GM21528 (cell line): Measurements from ENCODE around the gene ARMC9.
"Not testable (repeated sequence)": the region's sequence is repeated elsewhere in the genome, so short reads cannot be mapped to it uniquely, and the experiment has no call there.

Source experiments
- ATAC-seq: cut with Tn5 transposase; IDR thresholded peaks from one replicate; pipeline ENCODE4 v1.9.1; 2021; ENCODE audit warnings: mild to moderate bottlenecking, moderate library complexity; ENCODE audit not compliant: unreplicated experiment, low FRiP score

Gene ARMC9

DNA sequence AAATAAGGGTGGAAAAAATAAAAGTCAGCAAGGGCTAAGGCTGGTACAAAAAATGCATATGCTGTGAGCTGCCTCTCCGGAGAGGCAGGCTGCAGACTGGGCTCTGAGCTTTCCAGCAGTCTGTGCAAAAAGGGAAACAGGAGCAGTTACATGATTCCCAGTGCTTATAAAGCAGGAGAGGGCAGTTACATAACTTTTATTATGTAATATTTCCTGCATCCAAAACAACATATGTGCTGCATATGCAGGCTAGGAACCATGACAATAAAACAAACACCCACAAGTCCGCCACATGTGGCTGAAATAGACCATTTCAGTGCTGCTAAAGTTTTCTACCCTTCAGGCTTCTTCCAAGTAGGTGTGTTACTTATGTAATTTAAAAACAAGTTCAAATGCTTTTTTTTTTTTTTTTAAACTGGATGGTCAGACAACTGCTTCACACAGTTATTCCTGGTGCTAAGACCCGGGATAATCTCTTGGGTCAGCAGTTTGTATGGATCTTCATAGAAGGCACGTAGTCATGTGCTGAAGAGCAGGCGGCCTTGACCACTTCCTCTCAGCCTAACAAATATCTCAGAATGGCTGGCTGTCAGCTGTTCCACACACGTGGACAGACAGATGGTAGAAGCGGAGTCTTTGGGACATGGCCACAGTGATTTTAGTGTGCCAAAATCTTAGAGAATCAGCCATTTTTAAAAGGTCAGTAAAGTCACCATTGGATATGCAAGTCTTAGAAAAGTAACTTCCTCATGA is 43.5 kb downstream of the ARMC9 start:
- no peak for ATAC-seq

- no peak for ATAC-seq
Measured at GRCh38 chr2:231243866-231244265, 45.4 kb downstream of the ARMC9 start.

- ATAC-seq: no peak
Measured at GRCh38 chr2:231244382-231245248, 46.2 kb downstream of the ARMC9 start.

GRCh38 chr2:231245249-231246094 is 47.0 kb downstream of the ARMC9 start:
- ATAC-seq: no peak

- ATAC-seq: no peak
Measured at GRCh38 chr2:231246171-231246842, 47.9 kb downstream of the ARMC9 start.

- ATAC-seq: no peak
Measured at GRCh38 chr2:231250146-231250545, 51.7 kb downstream of the ARMC9 start.

DNA sequence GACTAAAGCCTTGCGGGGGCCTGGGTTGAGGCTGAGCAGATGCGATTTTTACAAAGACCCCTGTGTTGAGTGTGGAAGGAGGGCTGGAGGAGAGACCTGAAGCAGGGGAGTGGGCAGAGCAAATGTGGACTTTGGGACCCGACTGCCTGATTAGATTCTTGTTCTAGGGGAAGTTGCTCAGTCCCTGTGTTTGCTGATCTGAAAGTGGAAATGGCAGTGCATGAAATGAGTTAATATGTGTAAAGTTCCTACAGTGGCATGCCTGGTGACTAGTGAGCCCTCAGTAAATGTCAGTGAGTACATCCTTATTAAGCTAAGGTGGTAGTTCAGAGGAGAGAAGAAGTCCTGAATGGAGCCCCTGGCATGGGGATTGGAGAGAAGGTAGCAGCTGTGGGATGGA is 52.3 kb downstream of the ARMC9 start:
- ATAC-seq: no peak

- ATAC-seq: not testable (repeated sequence)
Measured at GRCh38 chr2:231253292-231253691, 54.9 kb downstream of the ARMC9 start.

DNA sequence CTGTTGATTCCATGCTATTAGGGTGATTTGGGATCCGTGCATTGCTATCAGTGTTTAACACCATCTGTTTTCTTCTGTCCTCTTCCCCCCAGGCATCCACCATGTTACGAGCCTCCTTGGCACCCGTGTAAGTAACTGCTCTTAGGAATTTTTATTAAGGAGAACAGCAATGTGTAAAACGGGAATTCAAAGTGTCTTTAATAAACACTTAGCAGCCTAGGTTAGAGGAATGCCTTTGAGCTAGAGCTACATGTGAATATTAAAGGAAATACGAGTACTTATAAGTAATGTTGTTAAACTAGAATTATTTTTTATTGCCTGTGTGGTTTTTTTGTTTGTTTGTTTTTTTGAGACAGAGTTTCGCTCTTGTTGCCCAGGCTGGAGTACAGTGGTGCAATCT is 58.1 kb downstream of the ARMC9 start:
- ATAC-seq: no peak

DNA sequence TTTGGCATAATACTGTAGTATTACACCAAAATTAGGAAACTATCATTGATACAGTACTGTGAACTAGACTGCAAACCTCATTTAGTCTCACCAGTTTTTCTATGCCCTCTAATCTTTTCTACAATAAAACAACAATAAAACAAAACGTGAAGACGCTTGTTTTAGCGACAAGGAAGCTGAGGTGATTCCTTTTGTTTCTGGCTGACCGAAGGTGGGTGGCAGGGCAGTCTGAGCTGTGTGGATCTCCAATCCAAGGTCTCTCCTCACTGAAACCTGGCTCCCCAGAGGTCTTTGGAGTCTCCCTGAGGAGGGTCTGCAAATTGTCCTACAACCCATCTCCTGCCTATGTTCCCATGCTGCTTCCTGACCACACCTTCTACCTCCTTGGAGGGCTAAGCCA is 59.3 kb downstream of the ARMC9 start:
- ATAC-seq: no peak

GRCh38 chr2:231258701-231259100 is 60.3 kb downstream of the ARMC9 start:
- no peak for ATAC-seq

DNA sequence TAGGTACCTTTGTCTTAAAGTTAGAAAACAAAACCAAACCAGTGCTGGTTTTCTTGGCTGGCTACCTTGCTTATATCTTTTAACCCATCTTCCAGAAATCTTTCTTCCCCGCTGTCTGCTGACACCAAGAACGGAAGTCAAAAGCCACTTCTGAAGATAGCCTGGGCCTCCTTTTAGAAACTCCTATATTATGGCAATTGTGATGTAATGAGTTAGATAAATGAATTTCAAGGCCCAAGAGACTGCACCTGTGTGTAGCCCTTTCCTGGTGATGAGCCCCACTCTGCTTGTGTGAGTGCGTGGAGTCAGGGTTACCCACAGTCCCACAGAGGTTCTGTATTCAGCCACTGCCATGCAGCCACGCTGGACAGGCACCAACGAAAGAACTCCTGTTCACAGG is 60.7 kb downstream of the ARMC9 start:
- no peak for ATAC-seq

DNA sequence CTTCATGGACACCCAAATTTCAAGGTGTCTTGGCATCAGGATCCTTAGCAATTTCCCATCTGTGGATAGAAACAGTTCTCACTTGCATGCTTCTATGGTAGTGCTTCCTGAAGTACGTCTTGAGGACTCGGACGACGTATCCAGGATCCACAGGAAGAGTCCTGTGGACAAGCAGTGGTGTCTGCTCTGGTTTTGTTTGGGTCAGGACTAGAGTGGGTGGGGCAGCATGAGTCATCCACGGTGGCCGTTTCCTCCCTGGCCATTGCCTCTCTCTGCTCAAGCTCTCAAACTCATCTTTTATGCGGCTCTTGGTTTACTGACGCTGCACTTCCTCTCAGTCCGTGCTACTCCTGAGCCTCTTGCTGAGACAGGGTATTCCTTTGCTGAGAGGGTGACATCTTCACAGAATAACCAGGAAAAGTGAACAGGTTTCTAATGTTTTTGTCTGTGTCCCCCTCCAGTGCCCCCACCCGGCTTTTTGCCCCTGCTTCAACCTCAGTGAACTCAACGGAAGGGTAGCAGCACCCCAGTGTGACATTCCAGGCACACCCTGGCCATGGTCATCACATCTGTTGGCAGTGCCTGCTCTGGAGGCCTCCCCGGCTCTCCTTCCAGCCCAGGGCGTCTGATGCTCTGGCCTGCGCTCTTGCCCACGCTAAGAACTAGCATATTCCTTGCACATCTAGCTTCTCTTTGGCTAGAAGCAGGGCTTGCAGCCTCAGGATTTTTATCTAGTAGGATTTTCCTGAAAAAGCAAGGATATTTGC is 62.2 kb downstream of the ARMC9 start:
- no peak for ATAC-seq

- ATAC-seq: no peak
Measured at GRCh38 chr2:231263118-231263831, 64.8 kb downstream of the ARMC9 start.

DNA sequence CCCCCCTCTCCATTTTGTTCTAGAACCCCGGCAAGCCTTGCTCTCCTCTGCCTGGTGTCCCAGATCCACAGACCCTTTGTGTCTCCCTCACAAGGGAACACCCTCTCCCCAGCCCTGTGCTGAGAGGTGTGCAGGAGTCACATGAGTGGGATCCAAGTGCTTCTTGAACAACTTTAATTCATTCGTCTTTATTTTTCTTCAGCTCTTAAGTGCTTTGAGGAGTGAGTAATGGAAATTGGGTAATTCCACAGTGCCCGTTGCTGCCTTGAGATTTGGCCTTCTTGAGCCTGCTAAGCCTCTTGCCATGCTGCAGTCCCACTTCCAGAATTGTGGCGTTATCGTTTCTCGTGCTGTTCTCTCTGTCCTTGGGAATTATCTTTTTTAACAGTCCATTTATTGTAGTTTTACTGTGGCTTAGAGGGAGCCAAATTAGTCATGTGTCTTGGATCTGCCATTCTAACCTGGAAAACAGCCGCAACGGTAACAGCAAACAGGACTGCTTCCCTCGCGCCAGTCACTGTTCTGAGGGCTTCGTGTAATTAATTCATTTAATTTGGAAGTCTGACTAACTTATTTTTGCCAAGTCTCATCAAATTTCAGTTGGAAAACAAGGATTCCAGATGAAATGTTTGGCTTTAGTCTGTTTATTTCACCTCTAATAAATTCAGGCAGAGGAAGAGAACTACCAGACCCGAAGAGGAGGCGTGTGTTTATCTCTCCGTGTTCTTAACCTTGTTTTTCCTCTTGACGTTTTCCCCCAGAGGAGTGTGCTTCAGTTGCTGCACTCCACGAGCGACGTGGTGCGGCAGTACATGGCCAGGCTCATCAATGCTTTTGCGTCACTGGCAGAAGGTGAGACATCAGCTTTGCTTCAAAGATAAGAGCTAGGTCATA is 72.0 kb downstream of the ARMC9 start:
- ATAC-seq: no peak

DNA sequence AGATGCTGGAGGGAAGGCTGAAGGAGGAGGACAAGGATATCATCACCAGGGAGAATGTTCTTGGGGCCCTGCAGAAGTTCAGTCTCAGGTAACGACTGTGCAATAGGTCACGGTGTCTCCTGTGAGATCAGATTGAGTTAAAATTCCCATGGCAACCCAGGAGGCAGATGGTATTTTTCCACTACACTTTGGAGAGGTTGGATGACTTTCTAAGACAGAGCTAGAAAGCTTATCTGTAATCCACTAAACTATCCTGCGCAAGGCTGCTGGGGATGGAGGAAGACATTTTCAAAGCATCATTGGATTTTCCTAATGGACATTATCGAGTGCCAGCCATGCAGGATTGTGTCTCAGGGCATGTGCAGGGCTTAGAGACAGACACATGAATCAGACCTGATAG is 74.6 kb downstream of the ARMC9 start:
- ATAC-seq: no peak

- ATAC-seq: no peak
Measured at GRCh38 chr2:231276987-231277386, 78.6 kb downstream of the ARMC9 start.

GRCh38 chr2:231277962-231278361 is 79.5 kb downstream of the ARMC9 start:
- ATAC-seq: no peak
